Activated CD4-positive, alpha-beta T cell treated with anti-CD3 and anti-CD28 coated beads, Interleukin-2, Interleukin-4, amounts not matched to agents 100 ng/mL and 50 ng/mL, durations not matched to agents 16 hours and 8 hours (primary cell): ENCODE measurements around the gene EXOC4.
"Not testable (repeated sequence)": the region's sequence is repeated elsewhere in the genome, so short reads cannot be mapped to it uniquely, and the experiment has no call there.

Experiments used
- DNase-seq: peaks from one replicate; pipeline ENCODE4 v3.0.0-alpha.2; 2020; ENCODE audit warnings: low spot score

EXOC4 gene

DNA sequence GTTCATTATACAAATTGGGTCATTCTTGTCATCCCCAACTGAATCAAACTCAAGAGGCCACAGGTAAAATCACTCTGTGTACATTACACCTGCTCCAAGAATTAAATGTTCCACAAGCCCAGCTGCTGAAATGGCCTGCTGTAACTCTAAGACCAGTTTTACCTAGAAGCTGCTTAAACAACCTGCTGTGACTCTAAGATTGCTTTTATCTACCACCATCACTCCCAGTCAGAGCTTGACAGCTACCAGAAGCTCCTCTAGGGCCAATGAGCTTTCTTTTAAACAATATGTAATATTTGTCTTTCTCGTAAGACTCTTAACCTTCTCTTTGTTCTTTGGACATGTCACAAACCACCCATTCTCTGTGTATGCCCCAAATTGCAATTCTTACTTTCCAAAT lies 732.4 kb downstream of the EXOC4 start:
- no peak for DNase-seq

- DNase-seq, result no peak
Measured at GRCh38 chr7:133987582-133987981, 734.7 kb downstream of the EXOC4 start.

- no peak for DNase-seq
Measured at GRCh38 chr7:133993547-133993946, 740.7 kb downstream of the EXOC4 start.

DNA sequence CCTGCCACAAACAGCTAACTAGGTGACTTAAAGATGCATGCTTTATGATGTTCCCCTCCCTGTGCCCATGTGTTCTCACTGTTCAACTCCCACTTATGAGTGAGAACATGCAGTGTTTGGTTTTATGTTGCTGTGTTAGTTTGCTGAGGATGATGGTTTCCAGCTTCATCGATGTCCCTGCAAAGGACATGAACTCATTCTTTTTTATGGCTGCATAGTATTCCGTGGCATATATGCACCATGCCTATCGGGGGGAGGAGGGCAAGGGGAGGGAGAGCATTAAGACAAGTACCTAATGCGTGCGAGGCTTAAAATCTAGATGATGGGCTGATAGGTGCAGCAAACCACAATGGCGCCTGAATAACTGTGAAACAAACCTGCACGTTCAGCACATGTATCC lies 741.2 kb downstream of the EXOC4 start:
- DNase-seq, result not testable (repeated sequence)

- no peak for DNase-seq
Measured at GRCh38 chr7:133997463-133997862, 744.6 kb downstream of the EXOC4 start.

GRCh38 chr7:133999178-133999577 lies 746.3 kb downstream of the EXOC4 start:
- no peak for DNase-seq

GRCh38 chr7:134004829-134005505 lies 752.1 kb downstream of the EXOC4 start:
- no peak for DNase-seq

- no peak for DNase-seq
Measured at GRCh38 chr7:134009314-134010110, 756.6 kb downstream of the EXOC4 start.

- DNase-seq, result no peak
Measured at GRCh38 chr7:134013249-134013648, 760.4 kb downstream of the EXOC4 start.

DNA sequence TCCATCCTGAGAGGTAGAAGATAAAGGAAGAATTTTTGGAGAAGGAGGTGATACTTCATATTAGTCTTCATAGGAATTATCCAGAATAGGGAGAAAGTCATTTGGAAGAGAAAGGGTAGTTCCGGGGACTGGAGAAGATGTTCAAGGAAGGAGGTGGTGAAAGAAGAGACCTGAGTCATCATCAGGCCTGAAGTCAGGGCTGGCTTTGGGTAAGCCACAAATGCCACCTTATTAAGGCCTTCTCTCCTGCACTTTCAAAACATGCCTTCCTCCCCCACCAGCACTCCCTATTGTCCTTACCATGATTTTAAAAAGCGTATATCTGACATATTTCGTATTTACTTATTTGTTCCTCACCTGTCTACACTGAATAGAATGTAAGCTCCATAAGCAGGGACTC lies 762.1 kb downstream of the EXOC4 start:
- no peak for DNase-seq

- DNase-seq, result no peak
Measured at GRCh38 chr7:134016223-134016941, 763.5 kb downstream of the EXOC4 start.

- no peak for DNase-seq
Measured at GRCh38 chr7:134016942-134017303, 764.0 kb downstream of the EXOC4 start.

GRCh38 chr7:134018306-134018705 lies 765.4 kb downstream of the EXOC4 start:
- no peak for DNase-seq

DNA sequence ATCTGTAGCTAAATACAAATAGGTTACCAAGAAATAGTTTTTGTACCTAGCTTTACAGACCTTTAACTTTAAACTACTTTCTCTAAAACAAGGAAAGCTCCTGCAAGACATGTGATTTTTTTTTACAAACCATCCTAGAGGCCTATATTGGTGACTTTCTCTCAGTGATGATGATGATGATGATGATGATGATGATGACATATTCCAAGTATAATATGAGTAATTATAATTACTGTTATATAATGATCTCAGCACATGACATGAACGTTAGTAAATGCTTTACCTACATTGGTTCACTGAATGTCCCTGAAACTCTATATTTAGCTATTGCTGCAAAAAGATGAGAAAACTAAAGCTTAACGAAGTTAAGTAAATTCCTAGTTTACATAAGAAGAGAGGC lies 766.4 kb downstream of the EXOC4 start:
- DNase-seq, result no peak

- no peak for DNase-seq
Measured at GRCh38 chr7:134021836-134022235, 769.0 kb downstream of the EXOC4 start.

DNA sequence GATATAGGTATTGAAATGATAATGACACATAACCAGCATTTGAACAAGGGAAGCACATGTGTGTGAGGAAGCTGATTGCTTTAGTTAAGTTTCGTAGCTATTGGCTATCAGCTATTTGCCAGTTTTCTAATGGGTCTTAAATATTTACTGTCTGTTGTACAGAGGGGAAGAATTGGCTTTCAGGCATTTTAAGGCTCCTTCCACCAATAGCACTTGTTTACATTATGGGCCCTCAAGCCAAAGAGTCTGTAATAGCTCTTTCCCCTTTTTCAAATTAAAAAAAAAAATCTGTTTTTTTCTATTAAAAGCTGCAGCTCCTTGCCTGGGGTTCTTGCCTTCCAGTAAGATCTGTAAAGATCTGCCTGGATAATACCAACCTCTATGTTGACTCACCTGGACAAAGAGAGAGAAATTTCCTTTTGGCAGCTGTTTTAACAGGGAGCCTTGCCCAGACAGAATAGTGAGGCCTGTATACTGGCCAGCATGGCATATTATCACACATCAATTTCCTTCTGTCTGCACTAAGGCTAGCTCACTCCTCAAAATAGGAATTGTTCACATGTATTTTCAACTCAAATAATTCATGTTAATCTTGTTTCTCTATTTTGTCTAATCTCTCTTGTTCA lies 769.5 kb downstream of the EXOC4 start:
- no peak for DNase-seq

GRCh38 chr7:134024739-134025138 lies 771.9 kb downstream of the EXOC4 start:
- no peak for DNase-seq

- no peak for DNase-seq
Measured at GRCh38 chr7:134028853-134029252, 776.0 kb downstream of the EXOC4 start.

DNA sequence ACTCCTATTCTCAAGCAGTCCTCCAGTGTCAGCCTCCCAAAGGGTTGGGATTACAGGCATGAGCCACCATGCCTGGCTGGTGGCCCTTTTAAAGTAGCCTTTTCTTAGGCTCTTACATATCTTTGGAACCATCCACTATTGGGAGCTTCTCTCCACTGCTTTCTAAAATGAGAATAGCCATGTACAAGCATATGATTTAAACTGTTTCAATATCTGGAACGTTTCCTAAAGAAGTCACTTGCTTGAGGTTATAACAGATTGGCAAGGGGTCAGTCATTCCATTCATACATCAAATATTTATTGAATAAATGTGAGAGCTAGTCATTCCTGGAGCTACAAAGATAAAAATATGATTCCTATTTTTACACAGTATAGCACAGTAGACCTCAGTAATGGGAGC lies 776.9 kb downstream of the EXOC4 start:
- DNase-seq, result no peak

- no peak for DNase-seq
Measured at GRCh38 chr7:134030460-134030865, 777.6 kb downstream of the EXOC4 start.

GRCh38 chr7:134031835-134032617 lies 779.1 kb downstream of the EXOC4 start:
- DNase-seq, result no peak

DNA sequence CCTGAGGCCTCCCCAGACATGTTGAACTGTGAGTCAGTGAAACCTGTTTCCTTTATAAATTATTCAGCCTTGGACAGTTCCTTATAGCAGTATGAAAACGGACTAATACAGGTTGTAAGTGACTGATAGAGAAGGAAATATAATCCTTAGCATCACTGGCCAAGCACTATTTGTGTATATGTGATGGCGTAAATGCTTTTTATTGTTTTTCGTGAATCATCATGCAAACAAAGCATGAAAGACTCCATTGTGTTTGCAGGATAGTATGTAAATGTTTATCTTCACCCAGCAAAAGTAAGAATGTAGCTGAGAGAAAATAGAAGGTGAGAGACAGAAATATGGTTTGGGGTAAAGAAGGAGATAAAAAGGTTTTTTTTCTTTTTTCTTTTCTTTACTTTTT lies 781.8 kb downstream of the EXOC4 start:
- no peak for DNase-seq
